ENCODE results near the gene BICRA.
A peak's percentile ranks its signal among the peaks of the same experiment; 100 is the strongest.
"Not testable (repeated sequence)": the region's sequence is repeated elsewhere in the genome, so short reads cannot be mapped to it uniquely, and the experiment has no call there.

BICRA gene

DNA sequence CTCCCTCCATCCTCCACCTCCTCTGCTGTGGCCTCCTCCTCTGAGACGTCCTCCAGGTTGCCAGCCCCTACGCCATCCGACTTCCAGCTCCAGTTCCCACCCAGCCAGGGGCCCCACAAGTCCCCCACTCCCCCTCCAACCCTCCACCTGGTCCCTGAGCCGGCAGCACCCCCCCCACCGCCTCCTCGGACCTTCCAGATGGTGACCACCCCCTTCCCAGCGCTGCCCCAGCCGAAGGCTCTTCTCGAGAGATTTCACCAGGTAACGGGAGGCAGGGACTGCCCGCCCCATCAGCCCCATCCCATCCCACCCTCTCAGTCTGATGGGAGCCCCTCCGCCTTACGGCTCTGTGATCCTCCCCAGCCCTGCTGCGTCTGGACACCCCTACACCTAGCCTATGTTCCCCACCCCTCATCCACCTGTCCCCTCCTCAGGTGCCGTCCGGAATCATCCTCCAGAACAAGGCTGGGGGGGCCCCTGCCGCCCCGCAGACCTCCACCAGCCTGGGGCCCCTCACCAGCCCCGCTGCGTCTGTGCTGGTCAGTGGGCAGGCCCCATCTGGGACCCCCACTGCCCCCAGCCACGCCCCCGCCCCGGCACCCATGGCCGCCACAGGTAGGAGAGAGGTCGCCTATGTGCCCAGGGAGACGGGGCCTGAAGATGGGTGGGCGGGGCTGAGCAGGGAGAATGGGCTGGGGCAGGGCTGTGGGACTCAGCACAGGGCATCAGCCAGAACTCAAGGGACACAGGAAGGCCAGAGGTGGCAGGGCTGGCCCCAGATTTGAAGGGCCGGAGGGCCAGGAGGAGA, 85.7 kb downstream of the BICRA start:
- DNase-seq: no peak

DNA sequence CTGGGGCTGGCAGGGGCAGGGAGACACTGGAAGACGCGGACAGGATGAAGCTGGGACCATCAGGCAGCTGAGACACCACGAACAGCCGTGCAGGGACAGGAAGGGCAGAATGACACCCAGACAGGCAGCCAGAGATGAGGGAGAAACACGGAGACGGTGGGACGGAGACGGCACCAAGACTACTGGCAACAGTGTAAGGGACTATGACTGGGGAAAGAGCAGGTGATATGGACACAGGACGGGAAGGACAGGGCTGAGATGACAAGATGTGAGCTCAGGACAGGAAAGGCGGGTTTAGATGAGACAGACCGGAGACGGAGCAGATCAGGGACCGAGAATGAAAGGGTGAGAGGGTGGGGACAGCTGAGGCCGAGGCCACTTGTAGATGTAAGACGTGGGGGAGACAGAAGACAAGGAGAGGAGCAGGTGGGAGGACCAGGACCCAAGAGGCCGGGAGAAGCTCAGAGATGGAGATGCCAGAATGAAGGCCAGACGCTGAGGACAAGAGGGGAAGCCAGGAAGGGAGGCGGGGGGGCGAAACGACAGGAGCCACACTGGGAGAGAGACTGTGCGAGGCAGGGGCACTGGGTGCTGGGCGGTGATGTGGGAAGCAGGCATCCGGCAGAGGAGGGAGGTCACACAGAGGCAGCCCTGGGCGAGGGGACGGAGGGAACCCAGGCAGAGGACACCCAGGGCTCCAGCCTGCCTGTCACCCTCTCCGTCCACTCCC, 86.8 kb downstream of the BICRA start:
- no peak for DNase-seq

DNA sequence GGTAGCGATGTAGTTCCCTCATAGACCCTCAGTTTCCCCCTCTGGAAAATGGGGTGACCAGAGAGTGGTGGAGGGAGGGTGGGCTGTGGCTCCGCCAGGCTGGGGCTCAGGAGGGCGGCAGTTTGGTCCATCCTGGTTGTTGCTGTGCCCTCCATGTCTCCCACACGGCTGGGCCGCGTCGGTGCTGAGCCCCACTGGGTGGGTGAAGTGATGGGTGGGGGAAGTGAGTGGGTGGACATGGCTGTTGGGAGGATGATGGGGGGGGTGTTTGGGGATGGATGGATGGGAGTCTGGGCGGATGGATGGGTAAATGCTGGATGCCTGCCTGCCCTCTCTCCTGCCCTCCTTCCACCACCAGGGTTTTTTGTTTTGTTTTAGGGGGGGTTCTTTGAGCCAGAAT, 87.7 kb downstream of the BICRA start:
- no peak for DNase-seq

DNA sequence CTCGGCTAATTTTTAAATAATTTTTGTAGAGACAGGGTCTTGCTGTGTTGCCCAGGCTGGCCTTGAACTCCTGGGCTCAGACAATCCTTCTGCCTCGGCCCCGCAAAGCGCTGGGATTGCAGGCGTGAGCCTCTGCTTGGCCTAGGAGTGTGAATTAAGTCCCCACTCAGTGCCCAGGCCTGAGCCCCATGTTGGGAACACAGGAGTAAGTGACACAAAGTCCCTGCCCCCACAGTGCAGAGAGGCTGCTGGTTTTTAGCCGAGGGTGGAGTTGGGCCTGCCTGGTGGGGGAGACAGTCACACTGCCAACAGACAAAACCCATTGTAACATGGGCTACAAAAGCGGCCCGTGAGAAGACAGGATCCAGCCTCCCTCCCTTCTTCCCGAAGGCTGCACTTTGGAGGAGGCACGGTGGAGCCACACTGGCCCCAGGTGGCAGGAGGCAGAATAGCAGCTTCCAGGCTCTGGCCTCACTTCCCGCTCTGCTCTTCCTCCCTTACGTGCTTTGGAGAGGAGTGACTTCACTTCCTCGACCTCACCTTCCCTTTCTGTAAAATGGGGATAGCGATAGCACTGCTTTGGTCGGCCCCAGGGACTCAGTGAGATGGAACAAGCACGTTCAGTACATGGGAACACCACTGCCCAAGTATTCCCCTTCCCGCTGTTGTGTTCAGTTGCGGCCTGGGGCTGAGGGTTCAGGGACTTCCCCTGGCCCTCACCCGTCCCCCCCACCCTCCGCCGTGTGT, 89.1 kb downstream of the BICRA start:
- DNase-seq: peak; percentile 27

DNA sequence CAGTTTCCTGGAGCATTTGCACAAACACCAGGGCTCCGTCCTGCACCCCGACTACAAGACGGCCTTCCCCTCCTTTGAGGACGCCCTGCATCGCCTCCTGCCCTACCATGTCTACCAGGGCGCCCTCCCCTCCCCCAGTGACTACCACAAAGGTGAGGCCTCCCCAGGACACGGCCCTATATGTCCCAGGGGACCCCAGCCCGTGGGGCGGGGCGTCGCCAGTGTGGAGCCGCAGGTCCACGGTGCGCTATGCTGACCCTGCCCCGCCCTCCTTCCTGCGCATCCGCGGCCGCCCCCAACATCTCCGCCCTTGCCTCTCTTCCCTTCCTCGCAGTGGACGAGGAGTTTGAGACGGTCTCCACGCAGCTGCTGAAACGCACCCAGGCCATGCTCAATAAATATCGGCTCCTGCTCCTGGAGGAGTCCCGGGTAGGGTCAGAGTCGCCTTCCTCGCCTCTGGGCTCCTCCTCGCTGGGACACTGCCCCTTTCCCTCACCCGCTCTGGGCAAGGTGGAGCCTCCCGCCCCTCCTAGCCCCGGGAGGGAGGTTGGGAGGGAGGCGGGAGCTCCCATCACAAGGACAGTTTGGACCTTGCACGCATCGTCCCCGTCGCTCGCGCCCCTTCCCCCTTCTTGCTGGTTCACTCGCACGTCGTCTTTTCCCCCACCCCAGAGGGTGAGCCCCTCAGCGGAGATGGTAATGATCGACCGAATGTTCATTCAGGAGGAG, 89.9 kb downstream of the BICRA start:
- DNase-seq: no peak

DNA sequence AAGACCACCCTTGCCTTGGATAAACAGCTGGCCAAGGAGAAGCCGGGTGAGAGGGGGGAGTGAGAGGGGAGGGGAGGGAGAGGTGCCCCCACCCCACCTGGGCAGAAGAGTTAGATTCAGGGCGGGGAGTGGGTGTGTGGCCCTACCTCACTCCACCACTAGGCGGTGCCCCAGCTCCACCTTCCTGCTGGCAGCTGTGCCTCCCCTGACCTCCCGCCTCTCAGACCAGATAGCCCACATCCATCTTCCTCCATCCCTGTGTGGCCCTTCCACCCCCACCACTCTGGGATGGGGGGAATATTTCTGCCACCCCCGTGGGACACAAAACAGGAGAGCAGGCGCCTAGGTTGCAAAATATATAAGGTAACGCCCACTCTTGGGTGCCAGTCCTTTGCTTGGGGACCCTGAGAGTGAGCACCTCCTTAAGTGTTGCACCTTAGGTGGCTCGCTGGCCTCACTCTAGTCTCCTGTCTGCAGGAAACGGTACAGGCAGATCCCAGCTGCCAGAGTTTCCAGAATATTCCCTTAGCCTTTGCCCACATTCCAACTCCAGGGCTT, 90.5 kb downstream of the BICRA start:
- DNase-seq: peak; percentile 14

DNA sequence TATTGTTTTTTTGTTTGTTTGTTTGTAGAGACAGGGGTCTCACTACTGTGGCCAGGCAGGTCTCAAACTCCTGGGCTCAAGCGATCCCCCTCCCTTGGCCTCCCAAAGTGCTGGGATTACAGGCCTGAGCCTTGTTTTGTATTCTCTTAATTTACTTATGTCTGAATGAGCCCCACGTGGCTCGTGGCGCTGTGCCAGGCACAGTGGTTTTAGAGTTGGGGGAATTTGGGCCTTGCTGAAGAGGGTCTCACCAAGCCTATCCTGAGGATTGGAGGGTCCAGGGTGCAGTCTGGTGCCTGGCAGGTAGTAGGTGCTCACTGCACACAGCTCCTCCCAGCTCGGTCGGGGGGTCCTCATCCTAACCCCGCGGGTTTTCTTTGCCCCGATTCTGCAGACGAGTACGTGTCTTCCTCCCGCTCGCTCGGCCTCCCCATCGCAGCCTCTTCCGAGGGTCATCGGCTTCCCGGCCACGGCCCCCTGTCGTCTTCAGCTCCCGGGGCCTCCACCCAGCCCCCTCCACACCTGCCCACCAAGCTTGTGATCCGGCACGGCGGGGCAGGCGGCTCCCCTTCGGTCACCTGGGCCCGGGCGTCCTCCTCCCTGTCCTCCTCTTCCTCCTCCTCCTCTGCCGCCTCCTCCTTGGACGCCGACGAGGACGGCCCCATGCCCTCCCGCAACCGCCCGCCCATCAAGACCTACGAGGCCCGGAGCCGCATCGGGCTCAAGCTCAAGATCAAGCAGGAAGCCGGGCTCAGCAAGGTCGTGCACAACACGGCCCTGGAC, 92.2 kb downstream of the BICRA start:
- no peak for DNase-seq

DNA sequence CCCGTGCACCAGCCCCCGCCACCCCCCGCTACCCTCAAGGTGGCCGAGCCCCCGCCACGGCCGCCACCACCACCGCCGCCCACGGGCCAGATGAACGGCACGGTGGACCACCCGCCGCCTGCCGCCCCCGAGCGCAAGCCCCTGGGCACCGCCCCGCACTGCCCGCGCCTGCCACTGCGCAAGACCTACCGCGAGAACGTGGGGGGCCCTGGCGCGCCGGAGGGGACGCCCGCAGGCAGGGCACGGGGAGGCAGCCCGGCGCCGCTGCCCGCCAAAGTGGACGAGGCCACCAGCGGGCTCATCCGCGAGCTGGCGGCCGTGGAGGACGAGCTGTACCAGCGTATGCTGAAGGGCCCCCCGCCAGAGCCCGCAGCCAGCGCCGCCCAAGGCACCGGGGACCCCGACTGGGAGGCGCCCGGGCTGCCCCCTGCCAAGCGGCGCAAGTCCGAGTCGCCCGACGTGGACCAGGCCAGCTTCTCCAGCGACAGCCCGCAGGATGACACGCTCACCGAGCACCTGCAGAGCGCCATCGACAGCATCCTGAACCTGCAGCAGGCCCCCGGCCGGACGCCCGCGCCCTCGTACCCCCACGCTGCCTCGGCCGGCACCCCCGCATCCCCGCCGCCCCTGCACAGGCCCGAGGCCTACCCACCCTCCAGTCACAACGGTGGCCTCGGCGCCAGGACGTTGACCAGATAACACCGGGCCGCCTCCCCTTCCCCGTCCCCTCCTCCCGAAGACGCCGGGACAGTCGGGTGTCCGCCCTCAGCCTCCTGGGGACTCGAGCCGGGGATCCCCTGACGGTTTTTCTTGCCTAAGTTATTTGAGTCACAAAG, 93.0 kb downstream of the BICRA start:
- DNase-seq: no peak

DNA sequence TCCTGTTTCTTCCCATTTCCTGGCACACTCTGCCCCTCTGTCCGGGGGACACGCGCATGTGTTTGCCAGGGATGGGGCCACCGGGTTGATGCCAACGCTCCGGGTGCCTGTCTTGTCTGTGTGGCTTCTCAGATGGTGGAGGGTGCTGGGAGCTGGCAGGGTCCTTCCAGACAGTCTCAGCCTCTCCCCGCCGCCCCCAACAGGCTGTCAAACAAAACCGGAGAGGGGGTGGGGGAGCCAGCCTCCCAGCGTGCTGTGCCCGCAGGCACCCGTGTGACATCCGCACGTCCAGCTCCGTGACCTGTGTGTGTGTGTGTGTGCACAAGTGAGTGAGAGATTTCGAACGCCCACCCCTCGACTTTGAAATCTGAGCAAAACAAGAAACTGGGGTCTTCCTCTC, 93.7 kb downstream of the BICRA start:
- DNase-seq: no peak

DNA sequence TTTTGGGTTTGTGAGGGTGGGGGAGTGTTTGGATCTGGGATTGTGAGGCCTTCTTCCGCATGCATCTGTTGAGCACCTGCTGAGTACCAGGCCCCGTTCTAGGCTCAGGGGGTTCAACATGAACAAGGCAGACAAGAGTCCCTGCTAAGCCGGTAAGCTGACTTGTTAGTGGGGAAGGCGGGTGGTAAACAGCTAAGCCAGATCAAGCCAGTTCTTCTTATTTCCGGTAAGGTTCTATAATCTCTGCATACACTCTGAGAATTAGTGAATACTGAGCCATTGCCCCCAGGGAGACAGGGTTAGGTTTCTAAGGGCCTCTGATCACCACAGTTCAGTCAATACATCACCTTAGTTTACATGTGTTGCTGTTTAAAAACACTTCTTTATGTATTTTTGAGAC, 94.4 kb downstream of the BICRA start:
- no peak for DNase-seq

DNA sequence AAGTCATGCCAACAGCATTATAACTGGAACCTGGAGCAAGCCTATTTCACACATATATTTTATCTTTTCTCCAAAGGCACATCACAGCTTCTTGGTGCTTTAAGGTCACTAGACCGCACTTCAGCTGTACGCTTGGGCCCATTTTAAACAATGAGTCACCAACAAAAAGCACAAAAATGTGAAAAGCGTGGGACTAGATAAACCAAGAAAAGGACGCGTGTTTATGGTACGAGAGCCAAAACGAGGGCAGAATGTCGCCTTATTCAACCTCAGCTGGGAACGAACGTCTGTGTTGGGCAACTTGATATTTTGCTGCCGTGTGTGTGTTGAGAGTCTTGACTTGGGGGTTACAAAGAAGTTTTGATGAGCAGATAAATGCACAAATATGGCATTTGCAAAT, 95.1 kb downstream of the BICRA start:
- no peak for DNase-seq

DNA sequence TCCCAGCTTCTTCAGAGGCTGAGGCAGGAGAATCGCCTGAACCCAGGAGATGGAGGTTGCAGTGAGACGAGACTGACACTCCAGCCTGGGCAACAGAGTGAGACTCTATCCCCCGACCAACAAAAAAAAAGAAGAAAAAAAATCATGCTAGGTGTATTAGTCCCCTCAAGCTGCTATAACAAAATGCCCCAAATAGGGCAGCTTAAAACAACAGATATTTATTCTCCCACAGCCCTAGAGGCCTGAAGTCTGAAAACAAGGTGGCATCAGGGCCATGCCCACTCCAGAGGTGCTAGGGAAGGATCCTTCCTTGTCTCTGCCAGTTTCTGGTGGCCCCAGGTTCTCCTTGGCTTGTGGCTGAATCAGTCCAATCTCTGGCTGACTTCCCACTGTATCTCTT, 95.7 kb downstream of the BICRA start:
- no peak for DNase-seq

DNA sequence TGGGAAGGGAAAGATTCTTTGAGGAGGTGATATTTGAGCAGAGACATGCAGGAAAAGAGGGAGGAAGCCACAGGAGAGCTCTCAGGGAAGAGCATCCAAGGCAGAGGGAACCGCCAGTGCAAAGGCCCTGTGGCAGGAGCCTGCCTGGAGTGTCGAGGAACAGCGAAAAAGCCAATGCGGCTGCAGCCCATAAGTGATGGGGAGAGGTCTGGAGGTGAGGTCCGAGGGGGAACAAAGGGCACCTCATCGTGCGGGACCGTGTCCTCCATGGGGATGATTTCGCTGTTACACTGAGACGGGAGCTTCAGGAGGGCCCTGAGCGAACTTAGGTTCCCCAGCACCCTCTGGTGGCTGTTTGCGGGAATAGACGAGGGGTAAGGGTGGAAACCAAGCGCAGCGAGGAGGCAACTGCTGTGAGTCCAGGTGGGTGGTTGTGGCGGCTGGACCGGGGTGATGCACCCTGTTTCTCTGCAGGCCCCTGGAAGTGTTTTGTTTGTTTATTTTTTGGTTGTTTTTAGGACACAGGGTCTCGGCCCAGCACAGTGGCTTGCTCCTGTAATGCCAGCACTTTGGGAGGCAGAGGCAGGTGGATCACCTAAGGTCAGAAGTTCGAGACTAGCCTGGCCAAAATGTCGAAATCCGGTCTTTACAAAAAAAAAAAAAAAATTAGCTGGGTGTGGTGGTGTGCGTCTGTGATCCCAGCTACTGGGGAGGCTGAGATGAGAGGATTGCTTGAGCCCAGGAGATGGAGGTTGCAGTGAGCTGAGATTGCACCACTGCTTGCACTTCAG, 98.4 kb downstream of the BICRA start:
- DNase-seq: peak; percentile 58

DNA sequence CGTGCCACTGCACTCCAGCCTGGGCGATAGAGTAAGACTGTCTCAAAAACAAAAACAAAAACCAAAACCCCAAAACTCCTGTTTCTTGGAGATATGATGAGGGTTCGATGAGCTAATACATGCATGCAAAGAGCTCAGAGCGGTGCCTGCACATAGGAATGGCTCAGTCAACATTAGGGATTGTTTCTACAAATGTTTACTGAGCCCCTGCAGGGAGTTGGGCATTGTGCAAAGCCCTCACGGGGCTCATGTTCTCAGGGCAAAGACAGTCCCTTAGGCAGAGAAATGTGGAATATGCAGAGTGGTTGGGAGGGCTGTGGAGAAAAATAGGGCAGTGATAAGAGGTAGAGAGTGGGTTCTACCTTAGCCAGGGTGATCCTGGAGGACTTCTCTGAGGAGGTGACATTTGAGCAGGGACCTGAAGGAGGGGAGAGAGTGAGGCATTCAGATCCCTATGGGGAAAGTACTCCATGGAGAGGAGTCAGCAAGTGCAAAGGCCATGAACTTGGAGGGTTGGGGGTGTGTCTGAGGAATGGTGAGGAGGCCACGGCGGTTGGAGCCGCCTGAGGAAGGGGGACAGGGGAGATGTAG, 102.8 kb downstream of the BICRA start:
- no peak for DNase-seq

DNA sequence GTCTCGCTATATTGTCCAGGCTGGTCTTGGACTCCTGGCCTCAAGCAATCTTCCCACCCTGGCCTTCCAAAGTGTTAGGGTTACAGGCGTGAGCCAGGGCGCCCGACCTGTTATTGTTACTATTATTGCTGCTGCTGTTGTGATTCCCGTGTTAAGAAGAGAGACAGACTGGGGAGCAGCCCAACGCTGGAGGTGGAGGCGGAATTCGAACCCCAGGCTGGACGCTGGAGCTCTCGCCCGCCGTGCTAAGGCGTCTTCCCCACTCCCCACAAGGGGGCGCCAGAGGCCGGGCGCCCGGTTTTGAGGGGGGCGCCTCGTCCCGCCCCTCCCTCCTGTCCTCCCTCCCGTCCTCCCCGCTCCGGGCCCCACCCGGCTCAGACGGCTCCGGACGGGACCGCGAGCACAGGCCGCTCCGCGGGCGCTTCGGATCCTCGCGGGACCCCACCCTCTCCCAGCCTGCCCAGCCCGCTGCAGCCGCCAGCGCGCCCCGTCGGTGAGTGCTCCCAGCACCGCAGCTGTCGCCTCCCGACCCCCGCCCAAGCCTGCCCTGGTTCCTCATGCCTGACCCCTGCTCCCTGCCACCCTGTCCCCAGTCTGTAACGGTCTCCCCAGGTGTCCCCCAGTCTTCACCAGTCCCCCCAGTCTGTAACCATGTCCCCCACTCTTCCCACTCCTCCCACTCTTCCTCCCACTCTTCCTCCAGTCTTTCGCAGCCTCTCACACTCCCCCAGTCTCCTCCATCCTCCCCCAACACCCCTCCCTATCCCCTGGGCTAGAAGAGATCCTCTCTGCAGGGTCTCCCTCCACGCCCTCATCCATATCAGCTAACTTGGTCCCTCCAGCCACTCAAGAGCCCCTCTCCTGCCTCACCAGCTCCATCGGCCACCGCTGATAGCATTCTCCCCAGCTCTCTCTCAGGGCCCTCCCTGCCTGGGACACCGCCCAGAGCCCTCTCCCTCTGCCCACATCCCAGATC, 104.4 kb downstream of the BICRA start, which contains the start of gene EHD2:
Gene EHD2 (plus strand): TSS at position 377 of the 976 bp plus-strand sequence. CDS start 3,191 bp downstream, outside the sequence.
- peak; percentile 39 for DNase-seq

DNA sequence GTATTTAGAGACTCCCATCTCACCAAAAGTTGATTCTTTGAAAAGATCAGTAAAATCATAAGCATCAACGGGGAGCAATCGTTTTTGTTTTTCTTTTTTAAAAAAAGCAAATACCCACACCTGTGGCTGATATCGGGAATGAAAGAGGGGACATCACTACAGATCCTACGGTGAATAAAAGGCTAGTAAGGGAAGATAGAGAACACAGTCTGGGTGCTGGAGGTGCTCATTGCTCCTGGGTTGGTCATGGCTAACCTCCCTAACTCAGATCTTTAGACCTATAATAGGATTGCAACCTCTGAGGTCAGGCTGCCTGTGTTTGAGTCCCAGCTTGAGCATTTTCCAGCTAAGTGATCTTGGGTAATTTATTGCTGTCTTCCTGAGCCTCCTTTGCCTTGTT, 105.4 kb downstream of the BICRA start:
- no peak for DNase-seq

DNA sequence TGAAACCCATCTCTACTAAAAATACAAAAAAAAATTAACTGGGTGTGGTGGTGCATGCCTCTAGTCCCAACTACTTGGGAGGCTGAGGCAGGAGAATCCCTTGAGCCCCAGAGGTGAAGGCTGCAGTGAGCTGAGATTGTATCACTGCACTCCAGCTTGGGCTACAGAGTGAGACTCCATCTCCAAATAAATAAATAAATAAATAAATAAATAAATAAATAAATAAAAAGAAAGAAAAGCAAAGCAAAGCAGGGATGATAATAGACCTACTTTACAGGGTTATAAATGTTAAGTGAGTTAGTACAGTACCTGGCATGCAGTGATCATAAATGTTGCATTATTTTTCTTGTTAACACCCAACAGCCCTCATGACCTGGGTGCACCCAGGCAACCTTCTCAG, 105.9 kb downstream of the BICRA start:
- DNase-seq: not testable (repeated sequence)

DNA sequence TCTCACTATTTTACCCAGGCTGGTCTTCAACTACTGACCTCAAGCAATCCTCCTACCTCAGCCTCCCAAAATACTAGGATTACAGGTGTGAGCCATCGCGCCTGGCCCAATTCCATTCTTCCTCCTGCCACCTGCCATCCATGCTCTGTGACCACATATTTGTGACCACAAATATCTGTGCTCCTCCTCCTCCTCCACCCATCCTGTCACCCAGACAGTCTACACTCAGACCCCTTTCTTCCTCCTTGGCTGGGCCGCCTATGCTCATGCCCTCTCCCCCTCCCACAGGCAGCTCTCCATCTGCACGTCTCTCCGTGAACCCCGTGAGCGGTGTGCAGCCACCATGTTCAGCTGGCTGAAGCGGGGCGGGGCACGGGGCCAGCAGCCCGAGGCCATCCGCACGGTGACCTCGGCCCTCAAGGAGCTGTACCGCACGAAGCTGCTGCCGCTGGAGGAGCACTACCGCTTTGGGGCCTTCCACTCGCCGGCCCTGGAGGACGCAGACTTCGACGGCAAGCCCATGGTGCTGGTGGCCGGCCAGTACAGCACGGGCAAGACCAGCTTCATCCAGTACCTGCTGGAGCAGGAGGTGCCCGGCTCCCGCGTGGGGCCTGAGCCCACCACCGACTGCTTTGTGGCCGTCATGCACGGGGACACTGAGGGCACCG, 107.5 kb downstream of the BICRA start:
- no peak for DNase-seq

Measured in effector CD8-positive, alpha-beta T cell (primary cell).